OCI-LY1 (cell line): Measurements from ENCODE around the gene HDLBP.

ENCODE experiments used
- EZH2 ChIP-seq: fragments of 200-600 bp; sonication (generic), shearing (Covaris generic); IDR thresholded peaks from 2 replicates; pipeline ENCODE4 v1.8.0; 2017; ENCODE audit warnings: borderline replicate concordance, mixed run types, mild to moderate bottlenecking, antibody characterized with exemption, low read length, moderate library complexity, mixed read lengths
- TF ChIP-seq, protein P1 (sequence below): fragments of 200-600 bp; sonication (generic), shearing (Covaris generic); IDR thresholded peaks from 2 replicates; pipeline ENCODE4 v1.5.1; 2017; ENCODE audit warnings: mild to moderate bottlenecking, antibody characterized with exemption, low read length, moderate library complexity, mixed read lengths

DNA sequence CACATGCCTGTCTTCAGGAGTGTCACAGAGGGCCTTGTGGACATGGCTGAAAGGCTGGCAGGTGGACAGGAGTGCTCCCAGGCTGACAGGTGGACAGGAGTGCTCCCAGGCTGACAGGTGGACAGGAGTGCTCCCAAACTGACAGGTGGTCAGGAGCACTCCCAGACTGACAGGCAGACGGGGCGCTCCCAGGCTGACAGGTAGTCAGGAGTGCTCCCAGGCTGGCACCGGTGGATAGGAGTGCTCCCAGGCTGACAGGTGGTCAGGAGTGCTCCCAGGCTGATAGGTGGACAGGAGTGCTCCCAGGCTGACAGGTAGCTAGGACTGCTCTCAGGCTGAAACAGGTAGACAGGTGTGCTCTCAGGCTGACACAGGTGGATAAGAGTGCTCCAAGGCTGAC, 110.4 kb downstream of the HDLBP start:
- TF ChIP-seq, protein P1, sequence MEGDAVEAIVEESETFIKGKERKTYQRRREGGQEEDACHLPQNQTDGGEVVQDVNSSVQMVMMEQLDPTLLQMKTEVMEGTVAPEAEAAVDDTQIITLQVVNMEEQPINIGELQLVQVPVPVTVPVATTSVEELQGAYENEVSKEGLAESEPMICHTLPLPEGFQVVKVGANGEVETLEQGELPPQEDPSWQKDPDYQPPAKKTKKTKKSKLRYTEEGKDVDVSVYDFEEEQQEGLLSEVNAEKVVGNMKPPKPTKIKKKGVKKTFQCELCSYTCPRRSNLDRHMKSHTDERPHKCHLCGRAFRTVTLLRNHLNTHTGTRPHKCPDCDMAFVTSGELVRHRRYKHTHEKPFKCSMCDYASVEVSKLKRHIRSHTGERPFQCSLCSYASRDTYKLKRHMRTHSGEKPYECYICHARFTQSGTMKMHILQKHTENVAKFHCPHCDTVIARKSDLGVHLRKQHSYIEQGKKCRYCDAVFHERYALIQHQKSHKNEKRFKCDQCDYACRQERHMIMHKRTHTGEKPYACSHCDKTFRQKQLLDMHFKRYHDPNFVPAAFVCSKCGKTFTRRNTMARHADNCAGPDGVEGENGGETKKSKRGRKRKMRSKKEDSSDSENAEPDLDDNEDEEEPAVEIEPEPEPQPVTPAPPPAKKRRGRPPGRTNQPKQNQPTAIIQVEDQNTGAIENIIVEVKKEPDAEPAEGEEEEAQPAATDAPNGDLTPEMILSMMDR = no peak
- no peak for TF ChIP-seq EZH2
